ENCODE results near the gene FUT7.

The FUT7 gene

GRCh38 chr9:137049544-137050449, 17.9 kb upstream of the FUT7 start:
- DNase-seq (ENCODE audit: low spot score): peak; percentile 53

- DNase-seq (ENCODE audit: low spot score): no peak
Measured at GRCh38 chr9:137048655-137049543, 17.0 kb upstream of the FUT7 start.

GRCh38 chr9:137046088-137046787, 14.3 kb upstream of the FUT7 start, which contains the start of gene NPDC1:
NPDC1 (minus strand) TSS chr9:137046177; CDS start chr9:137045989, 188 bp downstream.
- DNase-seq (ENCODE audit: low spot score): peak; percentile 69

GRCh38 chr9:137045294-137046087, 13.6 kb upstream of the FUT7 start:
- no peak for DNase-seq (ENCODE audit: low spot score)

- DNase-seq (ENCODE audit: low spot score): no peak
Measured at GRCh38 chr9:137044502-137045177, 12.8 kb upstream of the FUT7 start.

GRCh38 chr9:137044037-137044436, 12.1 kb upstream of the FUT7 start:
- DNase-seq (ENCODE audit: low spot score): no peak

- DNase-seq (ENCODE audit: low spot score): no peak
Measured at GRCh38 chr9:137042751-137043727, 11.2 kb upstream of the FUT7 start.

GRCh38 chr9:137041124-137041523, 9.2 kb upstream of the FUT7 start:
- no peak for DNase-seq (ENCODE audit: low spot score)

GRCh38 chr9:137040568-137040967, 8.7 kb upstream of the FUT7 start:
- DNase-seq (ENCODE audit: low spot score): no peak

- DNase-seq (ENCODE audit: low spot score): no peak
Measured at GRCh38 chr9:137039611-137040366, 7.9 kb upstream of the FUT7 start.

GRCh38 chr9:137038916-137039315, 7.0 kb upstream of the FUT7 start:
- no peak for DNase-seq (ENCODE audit: low spot score)

- DNase-seq (ENCODE audit: low spot score): no peak
Measured at GRCh38 chr9:137037483-137037882, 5.6 kb upstream of the FUT7 start.

GRCh38 chr9:137037035-137037434, 5.1 kb upstream of the FUT7 start:
- DNase-seq (ENCODE audit: low spot score): no peak

GRCh38 chr9:137035937-137036336, 4.0 kb upstream of the FUT7 start:
- DNase-seq (ENCODE audit: low spot score): no peak

- DNase-seq (ENCODE audit: low spot score): no peak
Measured at GRCh38 chr9:137035507-137035834, 3.6 kb upstream of the FUT7 start.

GRCh38 chr9:137034709-137035506, 3.0 kb upstream of the FUT7 start:
- peak; percentile 83 for DNase-seq (ENCODE audit: low spot score)

GRCh38 chr9:137034039-137034708, 2.3 kb upstream of the FUT7 start:
- DNase-seq (ENCODE audit: low spot score): no peak
